HG03045 (cell line): ENCODE results near the gene CFAP97D2.
"Not testable (repeated sequence)": the region's sequence is repeated elsewhere in the genome, so short reads cannot be mapped to it uniquely, and the experiment has no call there.

Experiments used
- ATAC-seq: cut with Tn5 transposase; IDR thresholded peaks from one replicate; pipeline ENCODE4 v1.9.1; 2021; ENCODE audit warnings: mild to moderate bottlenecking, moderate library complexity; ENCODE audit not compliant: unreplicated experiment

The CFAP97D2 gene

DNA sequence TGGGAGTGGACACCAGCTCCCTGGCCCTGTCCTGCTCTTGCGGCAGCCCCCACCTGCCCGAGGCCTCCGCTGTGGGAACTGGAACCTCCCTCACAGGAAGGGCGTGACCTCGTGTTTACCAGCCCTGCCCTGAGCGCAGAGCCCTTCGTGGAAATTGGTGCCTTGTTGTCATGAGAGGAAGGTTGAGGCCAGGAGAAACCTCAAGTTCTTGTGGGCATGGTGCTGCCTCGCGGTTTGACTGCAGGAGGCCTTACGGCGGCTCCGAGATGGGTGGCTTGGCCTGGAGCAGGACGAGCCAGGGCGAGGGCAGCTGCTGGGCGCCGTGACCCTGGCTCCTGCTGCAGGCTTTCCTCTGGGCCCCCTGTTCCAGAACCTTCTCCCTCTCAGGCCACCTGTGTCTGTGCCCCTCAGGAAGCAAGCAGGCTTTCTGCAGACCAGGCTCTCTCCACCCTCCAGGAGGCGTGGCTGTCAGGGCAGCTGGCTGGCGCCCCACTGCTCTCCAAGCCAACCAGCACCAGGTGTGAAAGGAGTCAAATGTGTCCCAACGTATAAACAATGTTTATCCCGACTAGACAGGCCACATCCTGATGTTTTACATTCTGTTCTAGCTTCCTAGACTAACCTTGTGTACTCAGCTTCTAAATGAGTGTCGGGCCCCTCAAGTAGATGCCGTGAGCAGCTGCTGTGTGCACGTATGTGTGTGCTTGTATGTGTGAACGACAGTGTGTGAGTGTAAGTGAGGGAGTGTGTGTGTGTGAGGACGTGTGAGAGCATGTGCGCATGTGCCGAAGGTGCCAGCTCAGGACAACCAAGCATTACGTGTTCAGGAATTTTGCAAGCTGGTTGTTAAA lies 36.2 kb upstream of the CFAP97D2 start:
- no peak for ATAC-seq

- ATAC-seq, result no peak
Measured at GRCh38 chr13:114143806-114144605, 35.1 kb upstream of the CFAP97D2 start.

- ATAC-seq, result no peak
Measured at GRCh38 chr13:114144606-114145244, 34.3 kb upstream of the CFAP97D2 start.

GRCh38 chr13:114145256-114145655 lies 33.8 kb upstream of the CFAP97D2 start:
- ATAC-seq, result no peak

DNA sequence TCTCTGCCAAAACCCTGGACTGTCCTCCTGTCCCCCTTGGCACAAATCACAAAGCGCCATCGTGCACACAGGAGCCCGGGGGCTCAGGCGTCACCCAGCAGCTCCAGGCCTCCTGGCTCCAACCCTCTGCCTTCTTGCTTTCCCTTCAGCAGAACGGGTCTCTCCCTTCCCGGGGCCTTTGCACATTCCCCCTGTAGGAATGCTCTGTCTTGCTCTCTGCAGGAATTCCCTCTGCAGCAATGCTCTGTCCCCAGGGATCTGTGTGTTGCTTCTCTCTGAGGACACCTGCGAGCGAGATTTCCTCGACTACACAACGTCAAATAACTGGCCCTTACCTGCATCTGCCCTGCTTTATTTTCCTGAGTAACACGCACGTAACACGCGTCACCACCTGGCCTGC lies 33.3 kb upstream of the CFAP97D2 start:
- no peak for ATAC-seq

- no peak for ATAC-seq
Measured at GRCh38 chr13:114146173-114146572, 32.9 kb upstream of the CFAP97D2 start.

GRCh38 chr13:114146629-114147028 lies 32.4 kb upstream of the CFAP97D2 start:
- no peak for ATAC-seq

DNA sequence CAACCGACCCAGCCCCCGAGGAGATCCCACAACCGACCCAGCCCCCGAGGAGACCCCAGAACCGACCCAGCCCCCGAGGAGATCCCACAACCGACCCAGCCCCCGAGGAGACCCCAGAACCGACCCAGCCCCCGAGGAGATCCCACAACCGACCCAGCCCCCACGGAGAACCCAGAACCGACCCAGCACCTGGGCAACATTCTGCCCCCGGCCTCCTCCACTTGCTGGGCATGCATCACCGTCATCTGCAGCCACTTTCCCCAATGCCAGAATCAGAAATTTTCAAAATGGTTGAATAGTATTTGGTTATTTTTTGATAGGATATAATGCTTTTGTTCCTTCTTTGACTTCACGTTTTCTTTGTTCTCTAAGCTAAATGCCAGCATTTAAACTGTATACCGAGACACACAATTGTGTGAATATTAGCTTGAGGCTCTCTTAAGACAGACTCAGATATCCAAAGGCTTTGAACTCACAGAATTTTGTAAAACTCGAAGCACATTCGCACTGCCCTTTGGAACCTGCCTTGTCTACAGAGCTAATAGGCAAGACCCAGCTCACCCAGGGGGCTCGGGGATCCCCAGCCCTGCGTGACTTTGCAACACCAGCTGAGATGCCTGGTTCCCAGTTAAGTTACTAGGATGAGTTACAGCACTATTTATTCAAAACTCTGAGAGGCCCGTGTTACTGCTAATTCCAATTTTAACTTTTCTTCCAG lies 31.1 kb upstream of the CFAP97D2 start:
- ATAC-seq, result peak; percentile 34

DNA sequence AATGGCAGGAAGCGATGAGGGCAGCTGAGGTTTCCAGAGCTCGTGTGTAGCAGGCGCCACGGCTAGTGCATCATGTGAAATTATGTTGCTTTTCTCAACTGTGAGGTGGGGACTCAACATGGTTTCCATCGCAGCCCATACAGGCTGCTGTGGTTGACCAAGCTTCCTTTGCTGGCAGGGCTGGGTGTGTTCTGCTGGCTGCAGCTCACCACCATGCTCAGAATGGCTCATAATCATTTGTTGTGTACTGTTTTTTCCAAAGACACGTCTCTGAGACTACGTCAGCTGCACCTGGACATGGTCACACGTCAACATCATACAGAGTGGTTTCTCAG lies 30.6 kb upstream of the CFAP97D2 start:
- peak; percentile 67 for ATAC-seq

GRCh38 chr13:114148886-114149285 lies 30.2 kb upstream of the CFAP97D2 start:
- ATAC-seq, result not testable (repeated sequence)

DNA sequence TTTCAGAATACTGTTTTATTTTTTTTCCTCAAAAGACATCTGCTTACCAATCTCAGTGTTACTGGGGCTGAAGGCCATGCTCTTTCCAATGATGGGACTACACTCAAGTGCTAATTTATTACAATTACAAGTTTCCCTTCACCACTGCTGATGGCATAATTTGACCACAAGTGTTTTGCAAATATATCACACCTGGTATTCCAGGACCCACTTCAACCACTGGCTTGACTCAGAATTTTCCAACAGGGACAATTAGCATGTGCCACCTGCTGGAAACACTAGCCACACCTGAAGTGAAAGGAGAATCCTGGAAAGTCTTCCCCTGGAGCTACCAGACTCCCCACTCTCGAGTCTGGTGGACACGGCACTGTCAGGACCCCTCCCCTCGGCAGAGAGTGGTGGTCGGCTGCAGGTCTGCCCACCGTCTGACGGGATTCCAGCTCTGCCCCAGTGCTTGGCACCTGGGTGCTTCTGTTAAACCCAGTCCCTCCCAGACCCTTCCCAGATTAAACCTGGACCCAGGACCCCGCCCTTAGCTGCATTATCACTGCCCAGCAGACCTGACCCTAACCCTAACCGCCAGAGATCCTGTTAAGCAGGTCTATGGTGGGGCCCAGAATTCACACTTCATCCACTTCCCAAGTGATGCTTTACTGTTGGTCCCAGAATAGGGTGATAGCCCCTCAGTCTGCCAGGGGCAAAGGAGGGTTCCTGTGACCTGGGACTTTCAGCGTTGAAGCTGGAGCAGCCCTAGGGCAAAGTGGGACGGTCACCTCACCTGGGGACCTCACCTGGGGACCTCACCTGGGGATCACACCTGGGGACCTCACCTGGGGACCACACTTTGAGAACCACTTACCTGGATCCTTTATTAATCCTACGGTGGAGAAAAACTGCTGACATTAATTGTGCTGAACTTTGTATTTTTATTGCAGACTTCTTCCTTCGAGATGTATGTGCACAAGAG lies 29.0 kb upstream of the CFAP97D2 start:
- no peak for ATAC-seq

- ATAC-seq, result no peak
Measured at GRCh38 chr13:114151031-114151430, 28.0 kb upstream of the CFAP97D2 start.

DNA sequence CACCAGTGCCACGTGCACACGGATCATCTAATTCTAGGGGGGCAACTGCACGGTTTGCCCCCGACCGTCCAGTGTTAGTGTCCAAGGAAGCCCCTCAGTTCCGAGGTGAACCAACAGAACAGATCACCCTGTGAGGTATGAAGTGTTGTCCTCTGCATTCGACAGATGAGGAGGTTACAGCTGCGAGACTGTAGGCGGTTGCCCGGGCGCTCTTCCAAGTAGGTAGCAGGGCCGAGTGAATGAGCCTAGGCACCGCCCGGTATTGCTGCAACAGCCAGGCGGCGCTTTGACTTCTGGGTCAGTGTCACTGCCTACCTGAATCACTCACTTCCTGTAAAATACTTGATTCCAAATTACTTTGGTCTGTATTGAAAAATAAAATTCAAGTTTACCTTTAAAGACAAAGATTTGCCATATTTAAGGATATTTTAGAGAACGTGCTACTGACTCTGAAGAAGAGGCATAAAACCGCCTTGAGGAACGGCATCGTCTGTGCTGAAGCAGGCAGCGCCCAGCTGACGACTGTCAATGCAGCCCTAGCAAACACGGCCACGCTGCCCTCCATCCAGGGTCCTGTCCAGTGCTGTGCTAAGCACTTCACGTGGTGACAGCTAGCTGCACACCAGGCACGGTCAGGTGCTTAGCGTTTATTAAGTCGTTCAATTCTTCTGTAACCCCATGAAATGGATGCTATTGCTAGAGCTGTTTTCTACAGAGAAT lies 27.3 kb upstream of the CFAP97D2 start:
- no peak for ATAC-seq

DNA sequence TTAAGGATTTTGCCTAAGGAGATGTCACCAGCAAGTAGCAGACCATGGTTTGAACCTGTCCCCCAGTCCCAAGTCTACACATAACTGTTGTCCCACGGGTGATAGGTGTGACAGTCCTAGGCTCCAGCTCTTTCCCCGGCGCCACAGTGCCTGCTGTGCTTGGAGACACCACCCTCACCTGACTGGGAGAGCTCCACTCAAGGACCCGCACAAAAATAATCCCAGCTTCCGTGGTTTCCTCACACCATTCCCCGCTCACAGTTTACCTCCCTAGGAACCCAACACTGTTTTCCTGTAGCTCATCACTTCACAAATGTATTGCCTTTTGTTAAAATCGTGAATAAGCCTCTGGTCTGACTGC lies 26.8 kb upstream of the CFAP97D2 start:
- no peak for ATAC-seq

DNA sequence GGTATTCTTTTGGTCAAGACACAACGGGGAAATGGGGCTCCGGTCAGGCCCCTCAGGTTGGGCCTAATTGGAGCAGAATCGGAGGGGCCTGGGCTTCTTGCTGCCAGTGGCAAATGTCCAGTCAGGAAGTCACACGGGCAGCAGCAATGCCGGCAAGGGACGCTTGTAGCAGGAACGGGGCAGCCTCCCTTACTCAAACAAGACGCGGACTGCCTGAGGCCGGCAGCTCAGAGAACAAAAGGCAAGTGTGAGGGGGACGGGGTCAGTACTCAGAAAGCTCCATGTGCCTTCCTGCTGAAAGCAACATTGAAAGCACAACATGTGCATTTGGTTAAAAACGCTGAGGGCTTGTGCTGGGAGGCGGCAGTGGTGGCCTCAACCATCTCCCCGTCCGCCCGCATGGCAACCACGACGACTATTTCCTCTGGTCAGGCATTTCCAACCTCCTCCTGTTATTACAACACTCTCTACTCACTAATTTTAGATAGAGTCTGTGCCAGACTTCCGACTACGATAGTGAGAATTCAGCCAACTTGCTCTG lies 26.2 kb upstream of the CFAP97D2 start:
- no peak for ATAC-seq

DNA sequence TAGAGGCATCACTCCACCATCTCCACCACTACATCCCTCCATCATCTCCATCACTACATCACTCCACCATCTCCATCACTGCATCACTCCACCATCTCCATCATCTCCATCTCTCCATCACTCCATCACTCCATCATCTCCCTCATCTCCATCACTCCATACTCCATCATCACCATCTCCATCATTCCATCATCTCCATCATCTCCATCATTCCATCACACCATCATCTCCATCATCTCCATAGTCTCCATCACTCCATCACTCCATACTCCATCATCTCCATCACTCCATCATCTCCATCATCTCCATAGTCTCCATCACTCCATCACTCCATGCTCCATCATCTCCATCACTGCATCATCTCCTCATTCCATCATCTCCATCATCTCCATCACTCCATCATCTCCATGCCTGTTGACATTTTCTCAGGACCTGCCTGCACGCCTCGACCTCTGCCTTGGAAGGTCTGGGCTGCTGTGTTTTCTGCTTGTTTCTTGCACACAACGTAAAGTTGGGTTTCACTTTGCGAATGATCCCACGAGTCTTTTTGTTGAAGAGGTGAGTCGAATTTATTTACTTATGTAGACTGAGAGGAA lies 25.5 kb upstream of the CFAP97D2 start:
- ATAC-seq, result no peak

DNA sequence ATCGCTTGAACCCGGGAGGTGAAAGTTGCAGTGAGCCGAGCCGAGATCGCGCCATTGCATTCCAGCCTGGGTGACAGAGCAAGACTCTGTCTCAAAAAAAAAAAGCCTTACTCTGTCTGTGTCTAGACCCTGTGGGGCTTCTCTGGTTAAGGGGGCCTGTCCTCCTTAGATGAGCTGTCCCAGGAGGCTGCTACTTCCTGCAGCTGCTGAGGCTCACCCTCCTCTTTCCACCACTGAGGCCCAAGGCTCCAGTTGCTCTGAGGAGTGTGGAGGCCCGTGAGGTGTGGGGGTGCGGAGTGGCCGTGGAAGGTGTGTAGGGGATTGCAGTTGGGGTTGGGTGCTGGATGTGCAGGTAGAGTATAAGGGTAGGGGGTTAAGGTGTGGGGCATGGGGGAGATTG lies 24.6 kb upstream of the CFAP97D2 start:
- ATAC-seq, result no peak

DNA sequence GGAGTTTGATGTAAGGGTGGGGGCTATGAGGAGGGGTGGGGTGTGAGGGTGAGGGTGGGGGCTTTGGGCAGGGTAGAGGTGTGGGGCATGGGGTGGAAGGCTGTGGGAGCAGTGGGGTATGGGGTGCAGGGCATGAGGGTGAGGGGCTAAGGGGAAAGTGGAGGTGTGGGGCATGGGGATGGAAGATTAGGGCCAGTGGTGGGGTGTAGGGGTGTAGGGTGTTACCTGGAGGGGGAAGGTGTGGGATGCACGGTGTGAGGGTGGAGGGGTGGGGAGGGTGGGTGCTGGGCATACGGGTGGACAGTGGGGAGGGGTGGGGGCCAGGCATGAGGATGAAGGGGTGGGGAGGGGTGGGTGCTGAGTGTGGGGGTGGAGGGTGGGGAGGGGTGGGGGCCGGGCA lies 23.7 kb upstream of the CFAP97D2 start:
- no peak for ATAC-seq
